ENCODE measurements around the gene CHRNA10. TPM values are rescaled to one million over a fixed set of nuclear protein-coding genes. Genes with fewer than 3 reads are reported as not detected.

Gene CHRNA10
- polyA plus RNA-seq, 1 of the 3 experiments (the other 2 are of a cell fraction): 1.1 TPM

DNA sequence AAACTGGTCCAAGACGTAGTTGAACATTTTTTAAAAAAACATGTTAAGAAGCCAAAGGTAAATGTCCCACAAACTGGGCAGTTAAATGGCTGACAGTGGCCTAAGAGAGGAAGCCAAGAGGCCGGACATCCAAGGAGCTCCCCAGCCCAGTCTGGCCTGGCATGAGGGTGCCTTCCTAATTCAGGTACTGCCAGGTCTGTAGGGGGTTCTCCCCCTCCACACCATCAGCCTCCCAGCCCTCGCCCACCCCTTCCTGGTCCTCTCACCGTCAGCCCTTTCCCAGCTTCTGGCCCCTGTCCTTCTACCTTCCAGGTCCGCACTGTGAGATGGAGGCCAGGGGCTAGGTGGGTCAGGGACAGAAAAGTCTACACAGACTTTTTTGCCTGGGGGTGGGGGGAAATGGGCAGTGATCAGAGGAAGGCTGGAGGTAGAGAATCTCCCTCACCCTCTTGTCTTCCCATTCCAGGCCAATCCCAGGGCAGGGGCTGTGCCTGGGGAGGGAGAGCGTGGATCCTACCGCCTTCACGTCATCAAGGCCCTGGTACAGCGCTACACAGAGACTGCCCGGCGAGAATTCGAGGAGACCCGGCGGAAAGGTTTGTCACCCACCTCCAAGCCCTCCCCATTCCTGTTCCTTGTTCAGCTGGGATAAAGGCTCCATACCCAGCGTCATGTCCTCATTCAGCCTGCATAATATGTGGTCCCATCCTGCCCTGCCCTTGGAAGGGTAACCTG is 35.4 kb downstream of the CHRNA10 start:
- Histone ChIP-seq H4K20me1 (ENCODE audit: insufficient read depth) (no peaks in the 10 kb centered on the region), H3K27ac (ENCODE audit: low read depth in 2 of 2, low read length in 1 of 2) (no peak overlapping the region), H3K4me1 (ENCODE audit: control insufficient read depth in 1 of 2, insufficient read depth in 2 of 2, low read depth in 1 of 2, low read length in 1 of 2) (no peaks in the 10 kb centered on the region), H3K9me2 (no peaks in the 10 kb centered on the region), H3K36me3 (replicated peaks in 1 of 2; ENCODE audit: control insufficient read depth in 1 of 2, insufficient read depth in 2 of 2, low read length in 1 of 2) (no peaks in the 10 kb centered on the region), H3K4me3 (ENCODE audit: low read depth in 2 of 2, low read length in 1 of 2) (no peak overlapping the region), H3K4me2 (no peak overlapping the region), H3K9ac (no peak overlapping the region), H3K79me2 (ENCODE audit: insufficient read depth) (no peaks in the 10 kb centered on the region), H3K27me3 (ENCODE audit: insufficient read depth) (no peaks in the 10 kb centered on the region), H2AFZ (ENCODE audit: low read depth) (no peak overlapping the region), H3K9me3 (no peaks in the 10 kb centered on the region), H3F3A (replicated peaks; ENCODE audit: insufficient read depth) (no peaks in the 10 kb centered on the region)
- POLR2A ChIA-PET: no interaction called here
- DNase-seq: no peak
- no peak for TF ChIP-seq ELF1 (IDR thresholded peaks at IDR 0.05)
- TF ChIP-seq RXRA (IDR thresholded peaks at IDR 0.05; ENCODE audit: borderline replicate concordance, low read depth): no peak
- no peak for TF ChIP-seq TEAD4 (IDR thresholded peaks at IDR 0.05; ENCODE audit: borderline replicate concordance, insufficient read depth)
- WGBS (ENCODE audit: low lambda C conversion rate): 74% methylated on average over 6 of the region's 15 CpGs
- CTCF ChIA-PET: interaction anchor here (0.5 kb wide), 1 partner anchor 484 kb away, joined by 3 read pairs; no protein-coding TSS in a partner anchor

DNA sequence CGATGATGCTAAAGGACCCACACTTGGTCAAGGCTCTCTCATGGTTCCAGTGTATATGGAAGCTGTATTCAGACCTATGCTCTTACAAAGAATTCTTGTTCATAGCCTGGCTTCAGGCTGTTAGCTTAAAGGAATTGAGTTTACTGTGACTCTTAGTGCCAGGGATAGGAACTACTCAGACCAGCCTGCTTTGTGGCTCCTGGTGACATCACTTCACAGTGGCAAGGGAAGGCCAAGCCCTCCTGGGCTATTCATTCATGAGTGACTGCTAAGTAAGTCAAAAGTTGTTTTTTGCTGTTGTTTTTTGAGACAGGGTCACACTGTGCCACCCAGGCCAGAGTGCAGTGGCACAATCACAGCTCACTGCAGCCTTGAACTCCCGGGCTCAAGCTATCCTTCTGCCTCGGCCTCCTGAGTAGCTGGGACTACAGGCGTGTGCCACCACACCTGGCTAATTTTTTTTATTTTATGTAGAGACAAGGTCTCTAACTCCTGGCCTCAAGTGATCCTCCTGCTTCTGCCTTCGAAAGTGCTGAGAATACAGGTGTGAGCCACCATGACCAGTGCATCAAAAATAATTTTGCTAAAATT is 39.0 kb downstream of the CHRNA10 start:
- Histone ChIP-seq H3F3A (replicated peaks; ENCODE audit: insufficient read depth) (no peaks in the 10 kb centered on the region), H3K79me2 (ENCODE audit: insufficient read depth) (no peaks in the 10 kb centered on the region), H3K36me3 (replicated peaks in 1 of 2; ENCODE audit: control insufficient read depth in 1 of 2, insufficient read depth in 2 of 2, low read length in 1 of 2) (no peaks in the 10 kb centered on the region), H2AFZ (ENCODE audit: low read depth) (no peak overlapping the region), H3K4me3 (ENCODE audit: low read depth in 2 of 2, low read length in 1 of 2) (no peak overlapping the region), H4K20me1 (ENCODE audit: insufficient read depth) (no peaks in the 10 kb centered on the region), H3K9me2 (no peaks in the 10 kb centered on the region), H3K9ac (no peak overlapping the region), H3K4me2 (no peak overlapping the region), H3K27me3 (ENCODE audit: insufficient read depth) (no peaks in the 10 kb centered on the region), H3K9me3 (no peaks in the 10 kb centered on the region), H3K4me1 (ENCODE audit: control insufficient read depth in 1 of 2, insufficient read depth in 2 of 2, low read depth in 1 of 2, low read length in 1 of 2) (no peaks in the 10 kb centered on the region), H3K27ac (ENCODE audit: low read depth in 2 of 2, low read length in 1 of 2) (no peak overlapping the region)
- DNase-seq: no peak
- CTCF ChIA-PET: interaction anchor here (0.9 to 2.1 kb wide), 2 partner anchors 18 to 22 kb away, joined by 3 to 9 read pairs; no protein-coding TSS in a partner anchor
- POLR2A ChIA-PET: no interaction called here
- no peak for TF ChIP-seq FOSL2 (IDR thresholded peaks at IDR 0.05; ENCODE audit: borderline replicate concordance, low read depth)
- TF ChIP-seq RXRA (IDR thresholded peaks at IDR 0.05; ENCODE audit: borderline replicate concordance, low read depth): no peak
- TF ChIP-seq GATA2 (CRISPR knock-in tag; IDR thresholded peaks at IDR 0.05): no peak
- TF ChIP-seq, protein P1, sequence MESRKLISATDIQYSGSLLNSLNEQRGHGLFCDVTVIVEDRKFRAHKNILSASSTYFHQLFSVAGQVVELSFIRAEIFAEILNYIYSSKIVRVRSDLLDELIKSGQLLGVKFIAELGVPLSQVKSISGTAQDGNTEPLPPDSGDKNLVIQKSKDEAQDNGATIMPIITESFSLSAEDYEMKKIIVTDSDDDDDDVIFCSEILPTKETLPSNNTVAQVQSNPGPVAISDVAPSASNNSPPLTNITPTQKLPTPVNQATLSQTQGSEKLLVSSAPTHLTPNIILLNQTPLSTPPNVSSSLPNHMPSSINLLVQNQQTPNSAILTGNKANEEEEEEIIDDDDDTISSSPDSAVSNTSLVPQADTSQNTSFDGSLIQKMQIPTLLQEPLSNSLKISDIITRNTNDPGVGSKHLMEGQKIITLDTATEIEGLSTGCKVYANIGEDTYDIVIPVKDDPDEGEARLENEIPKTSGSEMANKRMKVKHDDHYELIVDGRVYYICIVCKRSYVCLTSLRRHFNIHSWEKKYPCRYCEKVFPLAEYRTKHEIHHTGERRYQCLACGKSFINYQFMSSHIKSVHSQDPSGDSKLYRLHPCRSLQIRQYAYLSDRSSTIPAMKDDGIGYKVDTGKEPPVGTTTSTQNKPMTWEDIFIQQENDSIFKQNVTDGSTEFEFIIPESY (IDR thresholded peaks at IDR 0.05; ENCODE audit: borderline replicate concordance, low read depth): no peak
- no peak for TF ChIP-seq FOXM1 (IDR thresholded peaks at IDR 0.05; ENCODE audit: low read depth)
- TF ChIP-seq RFX5 (IDR thresholded peaks at IDR 0.05; ENCODE audit: low read length): no peak
- TF ChIP-seq EZH2phosphoT487 (IDR thresholded peaks at IDR 0.05; ENCODE audit: borderline replicate concordance, low read depth): no peak
- no peak for TF ChIP-seq FOXJ3 (CRISPR knock-in tag; IDR thresholded peaks at IDR 0.05)
- TF ChIP-seq JUND (IDR thresholded peaks at IDR 0.05): no peak
- TF ChIP-seq MXI1 (IDR thresholded peaks at IDR 0.05; ENCODE audit: low read depth, low read length): no peak
- no peak for TF ChIP-seq SIN3A (IDR thresholded peaks at IDR 0.05; ENCODE audit: borderline replicate concordance, low read depth, low read length)
- TF ChIP-seq, protein P2, sequence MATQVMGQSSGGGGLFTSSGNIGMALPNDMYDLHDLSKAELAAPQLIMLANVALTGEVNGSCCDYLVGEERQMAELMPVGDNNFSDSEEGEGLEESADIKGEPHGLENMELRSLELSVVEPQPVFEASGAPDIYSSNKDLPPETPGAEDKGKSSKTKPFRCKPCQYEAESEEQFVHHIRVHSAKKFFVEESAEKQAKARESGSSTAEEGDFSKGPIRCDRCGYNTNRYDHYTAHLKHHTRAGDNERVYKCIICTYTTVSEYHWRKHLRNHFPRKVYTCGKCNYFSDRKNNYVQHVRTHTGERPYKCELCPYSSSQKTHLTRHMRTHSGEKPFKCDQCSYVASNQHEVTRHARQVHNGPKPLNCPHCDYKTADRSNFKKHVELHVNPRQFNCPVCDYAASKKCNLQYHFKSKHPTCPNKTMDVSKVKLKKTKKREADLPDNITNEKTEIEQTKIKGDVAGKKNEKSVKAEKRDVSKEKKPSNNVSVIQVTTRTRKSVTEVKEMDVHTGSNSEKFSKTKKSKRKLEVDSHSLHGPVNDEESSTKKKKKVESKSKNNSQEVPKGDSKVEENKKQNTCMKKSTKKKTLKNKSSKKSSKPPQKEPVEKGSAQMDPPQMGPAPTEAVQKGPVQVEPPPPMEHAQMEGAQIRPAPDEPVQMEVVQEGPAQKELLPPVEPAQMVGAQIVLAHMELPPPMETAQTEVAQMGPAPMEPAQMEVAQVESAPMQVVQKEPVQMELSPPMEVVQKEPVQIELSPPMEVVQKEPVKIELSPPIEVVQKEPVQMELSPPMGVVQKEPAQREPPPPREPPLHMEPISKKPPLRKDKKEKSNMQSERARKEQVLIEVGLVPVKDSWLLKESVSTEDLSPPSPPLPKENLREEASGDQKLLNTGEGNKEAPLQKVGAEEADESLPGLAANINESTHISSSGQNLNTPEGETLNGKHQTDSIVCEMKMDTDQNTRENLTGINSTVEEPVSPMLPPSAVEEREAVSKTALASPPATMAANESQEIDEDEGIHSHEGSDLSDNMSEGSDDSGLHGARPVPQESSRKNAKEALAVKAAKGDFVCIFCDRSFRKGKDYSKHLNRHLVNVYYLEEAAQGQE (IDR thresholded peaks at IDR 0.05; ENCODE audit: low read depth, low read length): no peak
- no peak for TF ChIP-seq TEAD4 (IDR thresholded peaks at IDR 0.05; ENCODE audit: borderline replicate concordance, insufficient read depth)
- no peak for TF ChIP-seq ELF1 (IDR thresholded peaks at IDR 0.05)
- TF ChIP-seq, protein P3, sequence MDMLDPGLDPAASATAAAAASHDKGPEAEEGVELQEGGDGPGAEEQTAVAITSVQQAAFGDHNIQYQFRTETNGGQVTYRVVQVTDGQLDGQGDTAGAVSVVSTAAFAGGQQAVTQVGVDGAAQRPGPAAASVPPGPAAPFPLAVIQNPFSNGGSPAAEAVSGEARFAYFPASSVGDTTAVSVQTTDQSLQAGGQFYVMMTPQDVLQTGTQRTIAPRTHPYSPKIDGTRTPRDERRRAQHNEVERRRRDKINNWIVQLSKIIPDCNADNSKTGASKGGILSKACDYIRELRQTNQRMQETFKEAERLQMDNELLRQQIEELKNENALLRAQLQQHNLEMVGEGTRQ (IDR thresholded peaks at IDR 0.05; ENCODE audit: borderline replicate concordance, low read depth, low read length): no peak
- 51% methylated on average over 5 of the region's 5 CpGs for WGBS (ENCODE audit: low lambda C conversion rate)

Measured in SK-N-SH (cell line).